Mucosa of descending colon (tissue), 3 donors: ENCODE measurements around the gene GIGYF2. TPM values are rescaled to one million over a fixed set of nuclear protein-coding genes. Genes with fewer than 3 reads are reported as not detected.

Source experiments
- ATAC-seq: fragments of 200-7000 bp; cut with Tn5 transposase; one replicate; pipeline ENCODE4 v1.9.1; 2020; ENCODE audit warnings: mild to moderate bottlenecking, moderate library complexity
- DNase-seq, 3 donors: peaks; one replicate each; pipeline ENCODE4 v3.0.0-alpha.2; 2020
- H3K36me3 ChIP-seq: fragments of 200-600 bp; one replicate; pipeline ENCODE4 v1.8.0; 2021; ENCODE audit warnings: low read depth, mild to moderate bottlenecking
- H3K4me1 ChIP-seq: fragments of 200-600 bp; one replicate; pipeline ENCODE4 v1.8.0; 2021; ENCODE audit warnings: low read depth, mild to moderate bottlenecking
- H3K4me3 ChIP-seq: fragments of 200-600 bp; one replicate; pipeline ENCODE4 v1.8.0; 2021; ENCODE audit warnings: mild to moderate bottlenecking
- H3K9me3 ChIP-seq: fragments of 200-600 bp; one replicate; pipeline ENCODE4 v1.8.0; 2021; ENCODE audit warnings: mild to moderate bottlenecking
- intact Hi-C, 2 donors: fragments of 100-400 bp; cut with DNase I in 1 of 2; cut with micrococcal nuclease in 1 of 2; formaldehyde crosslinking; loops; one replicate each; pipeline versions ENCODE4 v1.11.0 to v1.11.1; 2022; cut with DNase I, micrococcal nuclease
- total RNA-seq, 3 donors: library from RNA; stranded (reverse); fragmentation: NEBNext Ultra II Directional in 2 of 3; extraction: Animal tissue kit (Norgen Biotek cat#: 25700) in 2 of 3; gene quantifications; one replicate each; pipeline versions ENCODE4 v1.2.1 to v1.2.4, GENCODE V29; 2021 to 2023
- TF ChIP-seq, protein P1 (sequence below): fragments of 200-600 bp; IDR thresholded peaks from one replicate; pipeline ENCODE4 v1.8.0; 2022; ENCODE audit warnings: antibody characterized with exemption, mild to moderate bottlenecking
- donor health status: DM: no; HTN: no; CAD: no; lungs with moderate emphysema.
- donor health status: DM: no; HTN: no; CAD: no.
- donor health status: DM: no; HTN: yes; CAD: no.

The GIGYF2 gene
- total RNA-seq, 3 donors from 2014 or later: 57.8 to 82.1 (median 74.8) TPM

DNA sequence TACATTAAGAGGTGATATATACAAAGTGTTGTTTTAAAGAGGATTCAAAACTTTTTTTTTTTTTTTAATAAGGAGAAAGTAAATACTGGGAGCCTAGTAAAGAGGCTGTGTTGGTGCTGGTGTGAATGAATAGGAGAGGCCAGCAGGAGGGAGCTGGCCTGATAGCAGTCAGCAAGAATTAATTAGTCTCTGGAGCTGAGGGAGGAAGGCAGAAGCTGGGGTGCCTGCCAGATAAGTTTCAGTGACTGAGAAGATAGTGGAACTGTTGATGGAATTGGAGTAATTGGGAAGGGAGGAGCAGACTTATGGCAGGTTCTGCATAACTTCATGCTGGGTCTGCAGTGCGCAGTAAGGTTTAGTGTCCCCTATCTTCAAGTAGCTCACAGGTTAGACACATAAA, 136.7 kb downstream of the GIGYF2 start:
- intact Hi-C loops: no loop called here
- TF ChIP-seq, protein P1, sequence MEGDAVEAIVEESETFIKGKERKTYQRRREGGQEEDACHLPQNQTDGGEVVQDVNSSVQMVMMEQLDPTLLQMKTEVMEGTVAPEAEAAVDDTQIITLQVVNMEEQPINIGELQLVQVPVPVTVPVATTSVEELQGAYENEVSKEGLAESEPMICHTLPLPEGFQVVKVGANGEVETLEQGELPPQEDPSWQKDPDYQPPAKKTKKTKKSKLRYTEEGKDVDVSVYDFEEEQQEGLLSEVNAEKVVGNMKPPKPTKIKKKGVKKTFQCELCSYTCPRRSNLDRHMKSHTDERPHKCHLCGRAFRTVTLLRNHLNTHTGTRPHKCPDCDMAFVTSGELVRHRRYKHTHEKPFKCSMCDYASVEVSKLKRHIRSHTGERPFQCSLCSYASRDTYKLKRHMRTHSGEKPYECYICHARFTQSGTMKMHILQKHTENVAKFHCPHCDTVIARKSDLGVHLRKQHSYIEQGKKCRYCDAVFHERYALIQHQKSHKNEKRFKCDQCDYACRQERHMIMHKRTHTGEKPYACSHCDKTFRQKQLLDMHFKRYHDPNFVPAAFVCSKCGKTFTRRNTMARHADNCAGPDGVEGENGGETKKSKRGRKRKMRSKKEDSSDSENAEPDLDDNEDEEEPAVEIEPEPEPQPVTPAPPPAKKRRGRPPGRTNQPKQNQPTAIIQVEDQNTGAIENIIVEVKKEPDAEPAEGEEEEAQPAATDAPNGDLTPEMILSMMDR: no peak
- Histone ChIP-seq H3K36me3 (peaks cover 4% of the 10 kb centered on the region), H3K4me1 (peaks cover 40% of the 10 kb centered on the region), H3K4me3 (no peak overlapping the region), H3K9me3 (no peaks in the 10 kb centered on the region)
- ATAC-seq: no peak
- no peak for DNase-seq

DNA sequence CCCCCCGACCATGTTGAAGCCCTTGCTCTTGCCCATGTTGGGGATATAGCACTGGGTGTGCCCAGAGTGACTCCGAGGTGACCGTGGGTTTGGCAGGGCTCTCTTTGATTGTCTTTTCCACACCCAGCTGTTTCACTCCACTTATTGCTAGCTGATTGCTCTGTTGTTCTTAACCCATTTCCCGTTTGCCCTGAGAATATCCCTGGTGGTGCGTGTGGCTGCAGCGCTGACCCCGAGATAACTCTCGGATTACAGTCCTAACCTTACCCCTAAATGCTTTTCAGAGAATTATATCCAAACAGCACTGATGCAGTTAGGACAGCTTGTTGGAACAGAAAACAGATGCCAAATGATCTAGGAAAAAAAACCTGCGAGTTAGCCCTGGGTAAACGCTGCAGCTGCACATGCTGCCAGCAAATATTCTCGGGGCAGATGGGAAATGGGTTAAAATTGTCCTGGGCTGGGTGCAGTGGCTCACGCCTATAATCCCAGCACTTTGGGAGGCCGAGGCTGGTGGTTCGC, 138.6 kb downstream of the GIGYF2 start:
- peaks cover 4% of the 10 kb centered on the region for H3K36me3 ChIP-seq
- DNase-seq (peak; percentile 71 to 88 (median 76)), ATAC-seq (peak; percentile 85)
- no peak overlapping the region for H3K4me3 ChIP-seq
- intact Hi-C loops: no loop called here
- no peaks in the 10 kb centered on the region for H3K9me3 ChIP-seq
- H3K4me1 ChIP-seq: peaks cover 49% of the 10 kb centered on the region
- TF ChIP-seq, protein P1: no peak

DNA sequence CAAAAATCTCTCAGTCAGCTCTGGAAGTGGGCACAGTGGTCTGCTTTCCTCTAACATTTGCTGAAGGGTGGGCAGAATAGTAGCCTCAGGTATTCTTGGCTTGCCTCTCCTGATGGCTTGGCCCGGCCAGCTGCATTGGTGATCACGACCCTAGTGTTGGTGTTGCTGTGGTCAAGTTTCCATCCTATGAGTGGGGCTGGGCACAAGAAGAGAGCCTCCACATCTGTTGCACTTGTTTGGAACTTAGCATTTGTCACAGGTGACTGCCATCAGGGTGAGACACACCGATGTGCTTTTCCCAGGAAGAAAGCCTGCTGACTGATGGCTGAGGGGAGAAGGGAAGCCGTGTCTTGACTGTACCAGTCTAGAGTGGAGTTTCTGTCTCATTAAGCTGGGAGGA, 139.8 kb downstream of the GIGYF2 start:
- DNase-seq: no peak
- Histone ChIP-seq H3K9me3 (no peaks in the 10 kb centered on the region), H3K4me1 (peaks cover 49% of the 10 kb centered on the region), H3K36me3 (peaks cover 4% of the 10 kb centered on the region), H3K4me3 (no peak overlapping the region)
- TF ChIP-seq, protein P1: no peak
- ATAC-seq: no peak
- intact Hi-C loops: no loop called here

DNA sequence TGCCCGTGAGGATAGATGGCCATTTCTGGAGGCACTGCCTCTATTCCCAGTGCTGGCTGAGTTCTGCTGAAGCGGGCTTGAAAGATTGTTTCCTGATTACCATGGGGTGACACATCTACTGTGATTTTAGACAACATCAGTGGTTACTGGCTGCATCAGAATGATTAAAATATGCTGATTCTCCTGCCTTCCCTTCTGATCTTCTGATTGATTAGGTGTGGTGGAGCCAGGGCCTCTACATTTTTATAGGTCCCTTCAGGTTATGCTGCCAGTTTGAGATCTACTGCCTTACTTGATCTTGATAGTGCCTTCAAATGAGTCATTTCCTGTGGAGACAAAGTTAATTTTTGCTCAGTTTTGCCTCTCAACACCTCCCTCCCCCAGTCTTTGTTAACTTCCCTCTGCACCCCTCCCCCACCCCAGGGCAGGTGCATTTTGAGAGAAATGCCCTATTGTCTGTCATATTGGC, 141.3 kb downstream of the GIGYF2 start:
- DNase-seq (peak; percentile 66), ATAC-seq (peak; percentile 77)
- intact Hi-C loops: no loop called here
- Histone ChIP-seq H3K4me1 (peaks cover 49% of the 10 kb centered on the region), H3K4me3 (no peak overlapping the region), H3K9me3 (no peaks in the 10 kb centered on the region), H3K36me3 (peaks cover 4% of the 10 kb centered on the region)
- TF ChIP-seq, protein P1: no peak

DNA sequence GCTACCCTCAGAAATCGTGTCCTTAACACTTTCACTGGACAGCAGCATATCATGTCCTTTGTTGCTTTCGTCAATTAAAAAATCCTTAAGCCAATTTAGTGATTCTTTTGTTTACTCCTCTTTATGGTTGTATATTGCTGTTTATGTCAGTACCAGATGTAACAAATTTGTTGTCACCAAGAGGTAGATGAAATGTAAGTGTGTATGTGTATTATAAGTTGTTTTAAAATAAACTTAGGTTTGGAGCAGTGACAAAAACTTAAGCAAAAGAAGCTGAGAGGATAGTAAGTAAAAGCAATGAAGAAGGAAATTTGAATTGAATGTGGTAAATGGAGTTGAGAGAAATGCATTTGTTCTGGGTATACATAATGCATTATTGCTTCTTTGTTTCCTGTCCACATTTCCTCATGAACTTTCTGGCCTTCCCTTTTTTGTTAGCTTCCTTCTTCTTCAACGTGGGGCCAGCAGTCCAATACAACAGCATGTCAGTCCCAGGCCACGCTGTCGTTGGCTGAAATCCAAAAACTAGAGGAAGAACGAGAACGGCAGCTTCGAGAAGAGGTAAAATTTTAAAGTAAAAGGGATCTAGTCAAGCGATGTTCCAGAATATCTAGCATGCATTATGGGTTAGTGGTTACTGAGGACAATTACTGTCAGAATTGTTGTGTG, 142.4 kb downstream of the GIGYF2 start:
- H3K4me3 ChIP-seq: no peak overlapping the region
- DNase-seq (peak in 2 of 3 donors; percentile 45 to 78), ATAC-seq (peak; percentile 54)
- peaks cover 42% of the 10 kb centered on the region for H3K4me1 ChIP-seq
- H3K9me3 ChIP-seq: no peaks in the 10 kb centered on the region
- TF ChIP-seq, protein P1: no peak
- H3K36me3 ChIP-seq: peaks cover 4% of the 10 kb centered on the region
- intact Hi-C loops: loop anchor here in 1 of 2 donors (10.0 kb wide), 1 partner anchor 425 kb away; no protein-coding TSS in a partner anchor
